PC-9 (cell line): Measurements from ENCODE around the gene TTLL5.

Experiments
- CTCF ChIP-seq: fragments of 200-600 bp; sonication (generic); conservative IDR thresholded peaks from 2 replicates; pipeline ENCODE4 v1.6.1; 2017; ENCODE audit warnings: mixed run types, antibody characterized with exemption, mild to moderate bottlenecking, moderate library complexity
- EZH2 ChIP-seq: fragments of 200-600 bp; sonication (generic); IDR thresholded peaks from 2 replicates; pipeline ENCODE4 v1.8.0; 2017; ENCODE audit warnings: antibody characterized with exemption, low read depth

- TF ChIP-seq CTCF (no peak), EZH2 (no peak)
Observed at GRCh38 chr14:75857199-75857598, 196.2 kb downstream of the TTLL5 start.
